Stimulated activated CD4-positive, alpha-beta T cell treated with anti-CD3 and anti-CD28 coated beads, Interleukin-1b, Interleukin-23, amount 100 ng/mL, for 1 hour (primary cell): ENCODE data around the gene RNF166.

Experiments used
- DNase-seq, 2 donors: peaks; one replicate each; pipeline ENCODE4 v3.0.0-alpha.2; 2020; ENCODE audit warnings: low read depth in 2 of 2

Gene RNF166

GRCh38 chr16:88723911-88724310 lies 17.7 kb upstream of the RNF166 start:
- no peak for DNase-seq

GRCh38 chr16:88723507-88723887 lies 17.3 kb upstream of the RNF166 start:
- no peak for DNase-seq

- no peak for DNase-seq
Measured at GRCh38 chr16:88722784-88723506, 16.7 kb upstream of the RNF166 start.

GRCh38 chr16:88721815-88722755 lies 15.9 kb upstream of the RNF166 start:
- no peak for DNase-seq

GRCh38 chr16:88721236-88721635 lies 15.0 kb upstream of the RNF166 start:
- DNase-seq, result no peak

- no peak for DNase-seq
Measured at GRCh38 chr16:88720396-88720970, 14.3 kb upstream of the RNF166 start.

- no peak for DNase-seq
Measured at GRCh38 chr16:88719933-88720296, 13.7 kb upstream of the RNF166 start.

GRCh38 chr16:88719267-88719932 lies 13.2 kb upstream of the RNF166 start:
- DNase-seq, result no peak

GRCh38 chr16:88718178-88718577 lies 12.0 kb upstream of the RNF166 start:
- DNase-seq, result no peak

GRCh38 chr16:88716601-88717001 lies 10.4 kb upstream of the RNF166 start:
- DNase-seq, result no peak

GRCh38 chr16:88716201-88716600 lies 10.0 kb upstream of the RNF166 start:
- no peak for DNase-seq

GRCh38 chr16:88715312-88716190 lies 9.3 kb upstream of the RNF166 start:
- DNase-seq, result no peak

- no peak for DNase-seq
Measured at GRCh38 chr16:88714420-88715302, 8.5 kb upstream of the RNF166 start.

- no peak for DNase-seq
Measured at GRCh38 chr16:88713568-88714419, 7.6 kb upstream of the RNF166 start.

GRCh38 chr16:88713054-88713453 lies 6.8 kb upstream of the RNF166 start:
- DNase-seq, result no peak

GRCh38 chr16:88712362-88712979 lies 6.3 kb upstream of the RNF166 start:
- DNase-seq, result no peak

GRCh38 chr16:88711750-88712340 lies 5.6 kb upstream of the RNF166 start:
- no peak for DNase-seq

- no peak for DNase-seq
Measured at GRCh38 chr16:88710556-88710955, 4.3 kb upstream of the RNF166 start.
